CD14-positive monocyte (primary cell): Measurements from ENCODE around the gene MAPRE2. TPM values are rescaled to one million over a fixed set of nuclear protein-coding genes. Genes with fewer than 3 reads are reported as not detected.

ENCODE experiments used
- DNase-seq, 3 donors: peaks; one replicate each; pipeline ENCODE4 v3.0.0-alpha.2; 2011 to 2022
- H2AFZ ChIP-seq: 2 replicates; pipeline ENCODE4 v1.6.0; 2012; ENCODE audit warnings: mild to moderate bottlenecking, low read depth, low read length, inconsistent platforms; ENCODE audit not compliant: insufficient read depth, poor library complexity, severe bottlenecking
- H3K27ac ChIP-seq, 2 donors: 1 replicate in 1 of 2; 2 replicates in 1 of 2; pipeline ENCODE4 v1.5.1; 2012 to 2013; ENCODE audit warnings: low read length in 2 of 2, control low read depth in 1 of 2, inconsistent platforms in 1 of 2, low read depth in 1 of 2, mild to moderate bottlenecking in 1 of 2
- H3K27me3 ChIP-seq, 2 donors: one replicate each; pipeline versions ENCODE4 v1.6.0 to v1.6.1; 2011 to 2013; ENCODE audit warnings: low read length in 2 of 2; ENCODE audit not compliant: control insufficient read depth in 2 of 2, insufficient read depth in 2 of 2
- H3K36me3 ChIP-seq, 2 donors: replicated peaks in 1 of 2; 1 replicate in 1 of 2; 2 replicates in 1 of 2; pipeline versions ENCODE4 v1.5.1 to v1.6.1; 2012 to 2013; ENCODE audit warnings: low read length in 2 of 2, control low read depth in 1 of 2, inconsistent platforms in 1 of 2, mild to moderate bottlenecking in 1 of 2; ENCODE audit not compliant: insufficient read depth in 2 of 2, control insufficient read depth in 1 of 2
- H3K4me1 ChIP-seq, 2 donors: 1 replicate in 1 of 2; 2 replicates in 1 of 2; pipeline versions ENCODE4 v1.5.1 to v1.6.1; 2012 to 2013; ENCODE audit warnings: low read length in 2 of 2, control low read depth in 1 of 2, inconsistent platforms in 1 of 2, mild to moderate bottlenecking in 1 of 2, moderate library complexity in 1 of 2; ENCODE audit not compliant: insufficient read depth in 2 of 2, control insufficient read depth in 1 of 2
- H3K4me2 ChIP-seq: replicated peaks from 2 replicates; pipeline ENCODE3; 2012; ENCODE audit warnings: low read length, moderate library complexity, mild to moderate bottlenecking; ENCODE audit not compliant: poor library complexity, severe bottlenecking; ENCODE audit errors: extremely low read depth
- H3K4me3 ChIP-seq, 3 experiments: fragments of 200-600 bp in 1 of 3; sonication (generic) in 1 of 3; replicated peaks in 1 of 3; 1 replicate in 2 of 3; 2 replicates in 1 of 3; pipeline ENCODE4 v1.5.1; 2011 to 2013; ENCODE audit warnings: low read length in 3 of 3, mild to moderate bottlenecking in 3 of 3, control low read depth in 2 of 3, low read depth in 2 of 3, inconsistent platforms in 1 of 3, moderate library complexity in 1 of 3
- H3K79me2 ChIP-seq: 2 replicates; pipeline ENCODE4 v1.6.0; 2012; ENCODE audit warnings: mild to moderate bottlenecking, control low read depth, inconsistent platforms, low read length, moderate library complexity; ENCODE audit not compliant: insufficient read depth
- H3K9ac ChIP-seq: 2 replicates; pipeline ENCODE4 v1.6.0; 2017; ENCODE audit warnings: low read length, mild to moderate bottlenecking; ENCODE audit not compliant: insufficient read depth, poor library complexity, severe bottlenecking
- H3K9me3 ChIP-seq, 2 donors: replicated peaks in 1 of 2; 1 replicate in 1 of 2; 2 replicates in 1 of 2; pipeline versions ENCODE4 v1.5.1 to v1.6.1; 2012 to 2013; ENCODE audit warnings: low read length in 2 of 2, control low read depth in 1 of 2; ENCODE audit not compliant: control insufficient read depth in 1 of 2, insufficient read depth in 1 of 2
- H4K20me1 ChIP-seq: 2 replicates; pipeline ENCODE4 v1.6.0; 2012; ENCODE audit warnings: mild to moderate bottlenecking, low read length, control low read depth, moderate library complexity; ENCODE audit not compliant: insufficient read depth
- H3K27ac Mint-ChIP-seq, 7 donors: one replicate each; pipeline ENCODE4 v1.8.0; 2020; ENCODE audit warnings: mild to moderate bottlenecking in 7 of 7, mixed read lengths in 7 of 7, moderate library complexity in 6 of 7, inconsistent platforms in 2 of 7
- H3K27me3 Mint-ChIP-seq, 3 donors: one replicate each; pipeline ENCODE4 v1.8.0; 2021 to 2022; ENCODE audit warnings: low read depth in 3 of 3, mild to moderate bottlenecking in 3 of 3, mixed read lengths in 3 of 3, moderate library complexity in 3 of 3, inconsistent platforms in 1 of 3
- H3K36me3 Mint-ChIP-seq, 2 donors: one replicate each; pipeline ENCODE4 v1.8.0; 2020; ENCODE audit warnings: mixed read lengths in 2 of 2, inconsistent platforms in 1 of 2, mild to moderate bottlenecking in 1 of 2
- H3K4me1 Mint-ChIP-seq: one replicate; pipeline ENCODE4 v1.8.0; 2020; ENCODE audit warnings: mild to moderate bottlenecking, mixed read lengths
- H3K4me3 Mint-ChIP-seq, 2 donors: one replicate each; pipeline ENCODE4 v1.8.0; 2020; ENCODE audit warnings: mild to moderate bottlenecking in 2 of 2, mixed read lengths in 2 of 2, moderate library complexity in 1 of 2
- H3K9me3 Mint-ChIP-seq, 7 donors: one replicate each; pipeline ENCODE4 v1.8.0; 2020 to 2022; ENCODE audit warnings: mixed read lengths in 7 of 7, mild to moderate bottlenecking in 6 of 7, moderate library complexity in 6 of 7, inconsistent platforms in 2 of 7
- WGBS: methylation state at CpG from one replicate; pipeline ENCODE4 v1.1.5; 2013; ENCODE audit warnings: missing lambda C conversion rate; ENCODE audit not compliant: insufficient coverage; 5-methylcytosine and 5-hydroxymethylcytosine counted together
- intact Hi-C, 2 donors: fragments of 100-400 bp; cut with micrococcal nuclease; formaldehyde crosslinking; loops; one replicate each; pipeline versions ENCODE4 v1.15.0 to v1.15.1; 2023
- polyA plus RNA-seq, 3 donors: library from polyadenylated mRNA; depleted of rRNA in 1 of 3; unstranded in 2 of 3; stranded (reverse) in 1 of 3; fragments of 300-500 nt in 2 of 3; fragments of >200 nt in 1 of 3; fragmentation: Illumina TruSeq in 2 of 3; gene quantifications; 1 replicate in 2 of 3; 2 replicates in 1 of 3; pipeline ENCODE4 v1.2.3, GENCODE V29; 2012 to 2021
- TF ChIP-seq, protein P1 (sequence below): fragments of 200-600 bp; IDR thresholded peaks from one replicate; pipeline ENCODE4 v1.8.0; 2022; ENCODE audit warnings: antibody characterized with exemption, mild to moderate bottlenecking

Gene MAPRE2
- polyA plus RNA-seq, 3 donors: 22.0 to 48.1 (median 37.1) TPM

- H3K27ac Mint-ChIP-seq: no peak overlapping the region
- Histone ChIP-seq H3K4me3 (no peak overlapping the region), H3K27ac (no peak overlapping the region), H3K36me3 (peaks cover 0 to 2% of the 10 kb centered on the region in 2 donors), H3K27me3 (no peaks in the 10 kb centered on the region), H3K4me1 (no peaks in the 10 kb centered on the region), H4K20me1 (peaks cover 14% of the 10 kb centered on the region), H2AFZ (no peak overlapping the region), H3K9ac (no peak overlapping the region), H3K4me2 (no peak overlapping the region), H3K9me3 (no peaks in the 10 kb centered on the region), H3K79me2 (peaks cover 6% of the 10 kb centered on the region)
- H3K4me1 Mint-ChIP-seq: peaks cover 4% of the 10 kb centered on the region
- DNase-seq: no peak
- H3K9me3 Mint-ChIP-seq: peaks cover 0 to 2% (median 0%) of the 10 kb centered on the region in 7 donors
- no peak overlapping the region for H3K4me3 Mint-ChIP-seq
- H3K36me3 Mint-ChIP-seq: peaks cover 12 to 28% of the 10 kb centered on the region in 2 donors
- WGBS: no CpG with 5 or more reads among the region's 1 CpG
- TF ChIP-seq, protein P1, sequence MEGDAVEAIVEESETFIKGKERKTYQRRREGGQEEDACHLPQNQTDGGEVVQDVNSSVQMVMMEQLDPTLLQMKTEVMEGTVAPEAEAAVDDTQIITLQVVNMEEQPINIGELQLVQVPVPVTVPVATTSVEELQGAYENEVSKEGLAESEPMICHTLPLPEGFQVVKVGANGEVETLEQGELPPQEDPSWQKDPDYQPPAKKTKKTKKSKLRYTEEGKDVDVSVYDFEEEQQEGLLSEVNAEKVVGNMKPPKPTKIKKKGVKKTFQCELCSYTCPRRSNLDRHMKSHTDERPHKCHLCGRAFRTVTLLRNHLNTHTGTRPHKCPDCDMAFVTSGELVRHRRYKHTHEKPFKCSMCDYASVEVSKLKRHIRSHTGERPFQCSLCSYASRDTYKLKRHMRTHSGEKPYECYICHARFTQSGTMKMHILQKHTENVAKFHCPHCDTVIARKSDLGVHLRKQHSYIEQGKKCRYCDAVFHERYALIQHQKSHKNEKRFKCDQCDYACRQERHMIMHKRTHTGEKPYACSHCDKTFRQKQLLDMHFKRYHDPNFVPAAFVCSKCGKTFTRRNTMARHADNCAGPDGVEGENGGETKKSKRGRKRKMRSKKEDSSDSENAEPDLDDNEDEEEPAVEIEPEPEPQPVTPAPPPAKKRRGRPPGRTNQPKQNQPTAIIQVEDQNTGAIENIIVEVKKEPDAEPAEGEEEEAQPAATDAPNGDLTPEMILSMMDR: no peak
- intact Hi-C loops: no loop called here
- H3K27me3 Mint-ChIP-seq: no peaks in the 10 kb centered on the region
Observed at GRCh38 chr18:35080058-35080457, 38.8 kb downstream of the MAPRE2 start.

GRCh38 chr18:35083174-35083712, 42.0 kb downstream of the MAPRE2 start:
- H4K20me1 ChIP-seq: peaks cover 11% of the 10 kb centered on the region
- DNase-seq: no peak
- Mint-ChIP-seq H3K4me3 (no peak overlapping the region), H3K9me3 (peaks cover 0 to 2% (median 0%) of the 10 kb centered on the region in 7 donors), H3K27me3 (no peaks in the 10 kb centered on the region), H3K4me1 (peaks cover 2% of the 10 kb centered on the region), H3K27ac (no peak overlapping the region), H3K36me3 (peaks cover 12 to 15% of the 10 kb centered on the region in 2 donors)
- H3K9me3 ChIP-seq: no peaks in the 10 kb centered on the region
- no peaks in the 10 kb centered on the region for H3K36me3 ChIP-seq
- intact Hi-C loops: no loop called here
- no peaks in the 10 kb centered on the region for H3K4me1 ChIP-seq
- H3K79me2 ChIP-seq: peaks cover 4% of the 10 kb centered on the region
- WGBS: 100% methylated on average over 2 of the region's 3 CpGs
- H3K9ac ChIP-seq: no peak overlapping the region
- no peaks in the 10 kb centered on the region for H3K27me3 ChIP-seq
- H3K4me3 ChIP-seq: no peak overlapping the region
- TF ChIP-seq, protein P1: no peak
- no peak overlapping the region for H3K27ac ChIP-seq
- H2AFZ ChIP-seq: no peak overlapping the region
- H3K4me2 ChIP-seq: no peak overlapping the region
